ENCODE measurements around the gene CCDC112.

GRCh38 chr5:115335301-115335700, 38.8 kb upstream of the CCDC112 start:
- TF ChIP-seq CTCF (IDR thresholded peaks at IDR 0.05) (no peak), POLR2AphosphoS5 (IDR thresholded peaks at IDR 0.05) (no peak), POLR2A (IDR thresholded peaks at IDR 0.05) (no peak), EP300 (IDR thresholded peaks at IDR 0.05) (no peak)
